ENCODE results near the gene FASTKD3.
"Not testable (repeated sequence)": the region's sequence is repeated elsewhere in the genome, so short reads cannot be mapped to it uniquely, and the experiment has no call there.

The FASTKD3 gene

DNA sequence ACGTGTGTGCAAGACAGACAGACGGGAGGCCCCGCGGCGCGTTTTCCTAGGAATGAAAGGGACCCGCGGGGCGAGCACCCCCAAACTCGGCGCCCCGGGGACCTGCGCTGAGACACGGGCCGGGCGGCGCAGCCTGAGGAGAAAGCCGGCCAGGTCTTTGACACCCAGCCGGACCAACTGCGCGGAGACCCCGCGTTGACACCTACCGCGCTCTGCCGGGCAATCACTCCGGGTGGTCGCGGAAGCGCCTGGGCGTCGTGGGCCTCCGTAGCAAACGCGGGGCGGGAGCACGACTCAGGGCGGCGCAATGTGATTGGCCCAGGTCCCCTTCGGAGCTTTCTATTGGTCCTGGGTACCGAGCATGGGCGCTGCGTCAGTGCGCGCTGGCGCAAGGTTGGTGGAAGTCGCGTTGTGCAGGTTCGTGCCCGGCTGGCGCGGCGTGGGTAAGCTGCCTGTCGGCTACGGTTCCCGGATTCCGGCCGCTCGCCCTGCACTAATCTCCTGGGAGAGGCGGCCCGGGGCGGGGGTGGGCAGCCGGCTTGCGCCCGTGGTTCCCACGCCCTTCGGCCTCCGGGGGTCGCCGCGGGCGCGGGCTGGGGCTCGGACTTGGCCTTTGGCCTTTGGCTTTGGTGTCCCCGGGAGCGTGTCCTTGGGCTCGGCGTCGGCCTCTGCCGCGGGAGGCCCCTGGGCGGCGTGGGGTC, at the start of gene FASTKD3, which contains the start of gene MTRR:
TSS of gene FASTKD3 (minus strand) at position 259 of the 701 bp plus-strand sequence. CDS start 948 bp downstream, outside the sequence.
TSS of gene MTRR (plus strand) at position 376 of the 701 bp plus-strand sequence. CDS start 1,647 bp downstream, outside the sequence.
- peak; percentile 61 to 97 (median 90) for DNase-seq

- no peak for DNase-seq
Measured at GRCh38 chr5:7917130-7918123, 48.6 kb upstream of the FASTKD3 start.

- no peak for DNase-seq
Measured at GRCh38 chr5:7916171-7916804, 47.5 kb upstream of the FASTKD3 start.

DNA sequence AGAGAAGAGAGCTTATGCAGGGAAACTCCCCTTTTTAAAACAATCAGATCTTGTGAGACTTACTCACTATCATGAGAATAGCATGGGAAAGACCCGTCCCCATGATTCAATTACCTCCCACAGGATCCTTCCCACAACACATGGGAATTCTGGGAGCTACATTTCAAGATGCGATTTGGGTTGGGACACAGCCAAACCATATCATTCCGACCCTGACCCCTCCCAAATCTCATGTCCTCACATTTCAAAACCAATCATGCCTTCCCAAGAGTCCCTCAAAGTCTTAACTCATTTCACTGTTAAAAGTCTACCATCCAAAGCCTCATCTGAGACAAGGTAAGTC, 42.6 kb upstream of the FASTKD3 start:
- not testable (repeated sequence) for DNase-seq

DNA sequence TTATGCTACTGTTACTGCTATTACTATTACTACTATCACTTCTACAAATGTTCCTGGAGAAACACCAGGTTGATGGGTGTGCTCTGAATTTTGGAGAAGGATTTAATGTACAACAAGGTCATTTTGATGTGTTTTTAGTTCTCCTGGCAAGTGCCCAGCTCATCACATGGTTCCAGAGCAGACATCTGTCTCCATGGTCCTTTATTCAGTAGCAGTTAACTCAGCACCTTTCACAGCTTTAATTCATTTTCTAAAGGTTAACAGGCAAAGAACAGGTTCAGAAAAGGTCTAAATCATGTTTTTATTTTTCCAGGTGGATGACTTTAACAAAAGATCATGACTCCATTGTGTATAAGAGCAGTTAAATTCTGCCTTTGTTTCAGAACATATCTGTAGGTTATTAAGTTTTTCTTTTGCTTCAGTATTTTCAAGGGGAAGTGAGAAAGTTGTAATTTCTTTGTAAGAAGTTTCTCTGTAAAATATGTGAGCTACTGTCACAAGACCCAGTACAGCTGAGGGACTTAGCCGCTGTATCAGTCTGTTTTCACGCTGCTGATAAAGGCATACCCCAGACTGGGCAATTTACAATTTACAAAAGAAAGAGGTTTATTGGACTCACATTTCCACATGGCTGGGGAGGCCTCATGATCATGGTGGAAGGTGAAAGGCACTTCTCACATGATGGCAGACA, 42.1 kb upstream of the FASTKD3 start:
- no peak for DNase-seq

- DNase-seq = no peak
Measured at GRCh38 chr5:7908317-7908716, 39.5 kb upstream of the FASTKD3 start.

DNA sequence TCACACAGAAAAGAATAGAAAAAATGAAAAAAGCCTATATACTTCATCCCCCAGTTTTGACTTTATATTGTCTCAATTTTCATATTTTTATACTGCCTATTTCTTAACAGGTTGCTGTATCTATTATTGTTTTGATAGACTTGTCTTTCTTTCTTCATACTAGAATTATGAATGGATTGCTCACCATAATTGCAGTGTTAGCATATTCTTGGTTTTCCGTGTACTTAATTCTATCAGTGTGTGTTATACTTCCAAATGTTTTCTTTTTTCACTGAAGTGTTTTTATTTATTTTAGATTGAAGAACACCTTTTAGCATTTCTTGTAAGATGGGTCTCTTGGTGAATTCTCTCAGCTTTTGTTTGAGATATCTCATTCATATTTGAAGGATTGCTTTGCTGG, 38.8 kb upstream of the FASTKD3 start:
- DNase-seq = no peak

DNA sequence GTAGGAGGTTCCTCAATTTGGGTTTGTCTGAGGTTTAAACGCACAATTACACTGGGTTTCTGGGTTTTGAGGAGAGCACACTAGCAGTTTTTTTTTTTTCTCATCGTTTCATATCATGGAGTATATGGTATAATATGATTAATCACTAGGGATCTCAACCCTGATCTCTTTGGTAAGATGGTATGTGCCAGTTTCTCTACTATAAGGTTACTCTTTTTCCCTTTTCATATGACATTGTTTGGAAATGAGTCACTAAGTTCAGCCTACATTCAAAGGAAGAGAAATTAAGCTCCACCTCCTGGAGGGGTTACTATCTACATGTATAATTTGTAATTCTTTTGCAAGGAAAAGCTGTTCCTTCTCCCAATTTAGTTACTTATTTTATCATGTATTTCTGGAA, 35.3 kb upstream of the FASTKD3 start:
- DNase-seq = no peak

GRCh38 chr5:7902666-7903625, 34.1 kb upstream of the FASTKD3 start:
- no peak for DNase-seq

DNA sequence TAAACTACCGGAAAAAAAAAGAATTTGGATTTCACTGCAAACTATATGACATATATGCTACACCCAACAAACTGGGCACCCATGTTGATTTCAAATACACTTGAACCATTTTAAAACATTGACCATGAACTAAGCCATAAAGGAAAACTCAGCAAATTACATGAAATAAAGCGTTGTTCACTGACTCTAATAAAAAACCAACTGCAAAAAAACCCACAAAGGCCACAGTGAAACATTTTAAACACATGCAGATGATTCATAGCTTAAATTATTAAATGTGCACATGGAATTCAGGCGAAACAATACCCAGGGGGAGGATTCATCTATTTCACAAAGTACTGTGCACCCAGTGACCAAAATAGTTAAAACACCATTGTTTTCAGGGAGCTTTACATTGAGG, 33.4 kb upstream of the FASTKD3 start:
- DNase-seq = no peak

DNA sequence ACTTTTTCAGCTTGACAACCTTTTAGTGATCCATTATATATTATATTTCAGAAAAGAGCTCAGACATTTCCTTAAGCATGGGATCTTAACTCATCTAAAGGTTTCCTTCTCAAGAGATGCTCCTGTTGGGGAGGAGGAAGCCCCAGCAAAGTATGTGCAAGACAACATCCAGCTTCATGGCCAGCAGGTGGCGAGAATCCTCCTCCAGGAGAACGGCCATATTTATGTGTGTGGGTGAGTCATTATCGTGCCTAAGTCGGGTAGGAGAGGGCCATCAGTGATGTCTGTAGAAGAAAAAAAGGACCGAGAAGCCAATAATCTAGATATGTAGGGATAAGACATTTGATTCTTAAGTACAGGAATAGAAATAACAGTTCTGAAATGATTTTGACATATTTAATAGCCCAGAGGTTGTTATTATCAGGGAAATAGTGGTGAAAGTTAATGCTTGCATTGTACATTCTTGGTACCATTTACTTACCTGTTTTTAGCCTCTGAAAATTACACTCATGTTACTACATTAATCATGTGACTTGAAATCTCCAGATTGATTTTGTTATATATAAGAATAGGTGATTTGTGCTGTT, 28.3 kb upstream of the FASTKD3 start:
- DNase-seq = no peak

DNA sequence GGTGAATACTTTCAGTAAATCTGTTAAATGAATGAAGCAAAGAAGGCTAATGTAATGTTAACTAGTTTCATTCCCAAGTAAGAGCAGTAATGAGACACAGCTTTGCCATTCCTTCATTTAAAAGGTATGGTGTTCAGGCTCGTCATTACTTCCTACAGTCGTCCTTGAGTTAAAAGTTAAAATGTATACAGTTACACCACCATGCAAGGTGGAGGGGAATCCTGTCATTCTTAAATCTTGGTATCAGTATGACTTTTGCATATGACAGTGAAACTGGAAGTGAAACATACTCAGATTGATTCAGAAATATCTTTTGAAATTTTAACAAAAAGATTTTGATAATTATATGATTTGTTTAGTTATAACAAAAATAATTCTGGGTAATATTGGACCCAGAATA, 26.0 kb upstream of the FASTKD3 start:
- DNase-seq = no peak

GRCh38 chr5:7894439-7894838, 25.6 kb upstream of the FASTKD3 start:
- no peak for DNase-seq

GRCh38 chr5:7888901-7889300, 20.1 kb upstream of the FASTKD3 start:
- DNase-seq = no peak

DNA sequence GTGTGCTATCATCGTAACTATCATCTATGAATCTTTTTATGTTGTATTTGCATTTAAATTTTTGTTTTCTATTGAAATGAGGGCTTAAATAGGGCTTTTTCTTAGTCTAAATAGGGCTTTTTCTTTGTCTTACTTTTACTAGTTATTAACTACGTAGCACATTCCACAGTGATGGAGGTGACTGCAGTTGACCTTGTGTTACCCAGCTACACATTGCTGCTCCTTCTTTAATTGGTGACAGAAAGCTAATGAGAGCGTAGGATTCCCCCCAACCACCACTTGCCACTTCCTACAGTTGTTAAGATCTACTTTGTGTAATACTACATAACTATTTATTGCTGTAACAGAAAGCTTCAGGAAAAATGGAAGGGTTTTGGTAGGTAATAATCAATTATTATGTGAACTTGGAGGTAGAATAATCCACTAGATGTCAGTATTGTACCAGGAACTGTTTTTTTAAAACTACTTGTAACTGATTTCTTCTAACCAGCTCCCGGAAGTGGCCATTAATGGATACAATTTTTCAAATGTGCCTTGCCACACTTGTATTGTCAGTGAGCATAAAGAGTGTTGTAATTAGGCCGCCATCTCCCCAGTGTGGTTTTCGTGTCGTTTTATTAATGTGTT, 18.1 kb upstream of the FASTKD3 start:
- DNase-seq = no peak

- peak in 27 of 56 donors; percentile 6 to 67 (median 39) for DNase-seq
Measured at GRCh38 chr5:7884491-7885267, 15.8 kb upstream of the FASTKD3 start.

GRCh38 chr5:7882926-7883325, 14.1 kb upstream of the FASTKD3 start:
- no peak for DNase-seq

DNA sequence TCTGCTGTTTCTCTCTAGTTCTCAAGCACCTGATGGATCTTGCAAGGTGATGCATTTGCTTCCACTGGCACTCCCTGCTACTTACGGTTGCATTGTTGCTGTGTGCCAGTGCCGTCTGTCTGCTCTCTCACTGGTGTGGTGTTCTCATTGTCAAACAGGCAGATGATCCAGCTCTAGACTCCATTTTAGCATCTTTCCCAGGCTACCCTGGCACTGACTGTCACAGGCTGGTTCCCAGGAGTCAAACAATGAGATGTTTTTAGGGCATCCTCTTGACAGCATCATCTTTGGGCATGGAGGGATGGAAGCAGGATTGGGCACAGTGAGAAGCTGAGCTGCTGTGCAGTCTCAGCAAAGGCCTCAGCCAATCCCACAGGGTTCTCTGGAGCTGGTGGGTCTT, 13.0 kb upstream of the FASTKD3 start:
- DNase-seq = peak in 39 of 56 donors; percentile 15 to 80 (median 50)

Measured in nucleus accumbens (tissue), 56 donors.